Kidney (tissue), 14 donors: ENCODE results near the gene RRP12. TPM values are rescaled to one million over a fixed set of nuclear protein-coding genes. Genes with fewer than 3 reads are reported as not detected.

Experiments used
- DNase-seq, 5 donors: peaks; one replicate each; pipeline ENCODE4 v3.0.0-alpha.2; 2013 to 2020
- FAIRE-seq: peaks from 2 replicates; lab custom pipeline; 2012; peaks lifted over from hg19 to GRCh38; lab: Jason Lieb, UNC
- H3K27ac ChIP-seq, 2 donors: one replicate each; pipeline ENCODE4 v1.7.0; 2013; ENCODE audit warnings: low read depth in 2 of 2, low read length in 2 of 2, inconsistent platforms in 1 of 2
- H3K27me3 ChIP-seq: one replicate; pipeline ENCODE4 v1.7.1; 2013; ENCODE audit warnings: low read length, inconsistent platforms; ENCODE audit not compliant: control insufficient read depth, insufficient read depth
- H3K36me3 ChIP-seq, 3 donors: one replicate each; pipeline versions ENCODE4 v1.7.0 to v1.7.1; 2013; ENCODE audit warnings: low read length in 3 of 3, control low read depth in 1 of 3, inconsistent platforms in 1 of 3; ENCODE audit not compliant: insufficient read depth in 3 of 3, control insufficient read depth in 2 of 3
- H3K4me1 ChIP-seq, 3 donors: one replicate each; pipeline versions ENCODE4 v1.7.0 to v1.7.1; 2013; ENCODE audit warnings: low read length in 3 of 3, inconsistent platforms in 1 of 3, low read depth in 1 of 3; ENCODE audit not compliant: control insufficient read depth in 2 of 3, insufficient read depth in 2 of 3
- H3K4me3 ChIP-seq, 3 donors: one replicate each; pipeline versions ENCODE4 v1.7.0 to v1.8.1; 2013; ENCODE audit warnings: low read length in 3 of 3, control low read depth in 1 of 3, inconsistent platforms in 1 of 3
- H3K9ac ChIP-seq, 3 donors: one replicate each; pipeline versions ENCODE4 v1.7.0 to v1.7.1; 2013; ENCODE audit warnings: low read length in 3 of 3, control low read depth in 1 of 3, inconsistent platforms in 1 of 3
- H3K9me3 ChIP-seq, 3 donors: one replicate each; pipeline versions ENCODE4 v1.7.0 to v1.7.1; 2013; ENCODE audit warnings: low read length in 3 of 3, control low read depth in 1 of 3, inconsistent platforms in 1 of 3; ENCODE audit not compliant: control insufficient read depth in 2 of 3, insufficient read depth in 1 of 3
- intact Hi-C: fragments of 100-400 bp; cut with DNase I; formaldehyde crosslinking; loops from one replicate; pipeline ENCODE4 v1.11.1; 2022
- polyA plus RNA-seq: library from polyadenylated mRNA; stranded (reverse); fragments of 350-450 nt; fragmentation: Illumina TruSeq; extraction: RNeasy Lipid Tissue Mini Kit (QIAGEN cat#74804); gene quantifications from one replicate; pipeline ENCODE4 v1.2.3, GENCODE V29; 2014; ENCODE audit warnings: low read depth, low replicate concordance; ENCODE audit not compliant: insufficient read depth
- total RNA-seq: library from RNA; stranded (reverse); fragmentation: NEBNext Ultra II Directional; extraction: Animal tissue kit (Norgen Biotek cat#: 25700); gene quantifications from one replicate; pipeline ENCODE4 v1.2.1, GENCODE V29; 2021
- TF ChIP-seq, protein P1 (sequence below): IDR thresholded peaks from 3 replicates; pipeline ENCODE4 v1.5.1; 2012; ENCODE audit warnings: mild to moderate bottlenecking, moderate library complexity, borderline replicate concordance; ENCODE audit not compliant: insufficient read depth; ENCODE audit errors: extremely low read depth
- donor health status: control.
- donor health status: control.
- donor health status: control.
- donor health status: control.
- donor health status: control.
- donor health status: DM: yes; HTN: yes; CAD: no.
- donor health status: Normal renal cell carcinoma (clear cell type).

RRP12 gene
- total and polyA plus RNA-seq, 2 donors from 2014 or later, result 9.7 to 30.0 TPM

DNA sequence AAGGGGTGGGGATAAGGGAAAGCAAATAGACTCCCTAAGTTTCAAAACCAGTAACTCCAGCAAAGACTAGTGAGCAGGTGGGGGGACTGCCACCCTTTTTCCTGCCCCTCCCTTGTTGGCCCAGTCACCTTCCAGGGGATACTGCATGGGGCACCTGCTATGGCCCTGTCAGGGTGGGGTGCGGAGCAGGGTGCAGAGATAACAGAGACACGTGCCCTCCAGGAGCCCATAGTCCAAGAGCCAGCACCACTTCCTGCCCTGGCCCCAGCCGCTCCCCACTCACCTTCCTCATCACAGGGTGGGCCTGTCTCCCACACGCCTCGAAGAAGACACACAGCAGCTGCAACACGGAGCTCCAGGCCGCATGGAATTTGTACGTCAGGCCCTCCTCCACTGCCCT is 20.6 kb downstream of the RRP12 start:
- H3K9me3 ChIP-seq, result no peaks in the 10 kb centered on the region
- no peaks in the 10 kb centered on the region for H3K27me3 ChIP-seq
- peaks cover 0 to 8% (median 3%) of the 10 kb centered on the region in 3 donors for H3K36me3 ChIP-seq
- no peaks in the 10 kb centered on the region for H3K4me1 ChIP-seq
- FAIRE-seq (no peak), DNase-seq (no peak)
- H3K27ac ChIP-seq, result no peak overlapping the region
- no peak overlapping the region for H3K4me3 ChIP-seq
- TF ChIP-seq, protein P1, sequence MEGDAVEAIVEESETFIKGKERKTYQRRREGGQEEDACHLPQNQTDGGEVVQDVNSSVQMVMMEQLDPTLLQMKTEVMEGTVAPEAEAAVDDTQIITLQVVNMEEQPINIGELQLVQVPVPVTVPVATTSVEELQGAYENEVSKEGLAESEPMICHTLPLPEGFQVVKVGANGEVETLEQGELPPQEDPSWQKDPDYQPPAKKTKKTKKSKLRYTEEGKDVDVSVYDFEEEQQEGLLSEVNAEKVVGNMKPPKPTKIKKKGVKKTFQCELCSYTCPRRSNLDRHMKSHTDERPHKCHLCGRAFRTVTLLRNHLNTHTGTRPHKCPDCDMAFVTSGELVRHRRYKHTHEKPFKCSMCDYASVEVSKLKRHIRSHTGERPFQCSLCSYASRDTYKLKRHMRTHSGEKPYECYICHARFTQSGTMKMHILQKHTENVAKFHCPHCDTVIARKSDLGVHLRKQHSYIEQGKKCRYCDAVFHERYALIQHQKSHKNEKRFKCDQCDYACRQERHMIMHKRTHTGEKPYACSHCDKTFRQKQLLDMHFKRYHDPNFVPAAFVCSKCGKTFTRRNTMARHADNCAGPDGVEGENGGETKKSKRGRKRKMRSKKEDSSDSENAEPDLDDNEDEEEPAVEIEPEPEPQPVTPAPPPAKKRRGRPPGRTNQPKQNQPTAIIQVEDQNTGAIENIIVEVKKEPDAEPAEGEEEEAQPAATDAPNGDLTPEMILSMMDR, result no peak
- intact Hi-C loops, result no loop called here
- no peak overlapping the region for H3K9ac ChIP-seq

DNA sequence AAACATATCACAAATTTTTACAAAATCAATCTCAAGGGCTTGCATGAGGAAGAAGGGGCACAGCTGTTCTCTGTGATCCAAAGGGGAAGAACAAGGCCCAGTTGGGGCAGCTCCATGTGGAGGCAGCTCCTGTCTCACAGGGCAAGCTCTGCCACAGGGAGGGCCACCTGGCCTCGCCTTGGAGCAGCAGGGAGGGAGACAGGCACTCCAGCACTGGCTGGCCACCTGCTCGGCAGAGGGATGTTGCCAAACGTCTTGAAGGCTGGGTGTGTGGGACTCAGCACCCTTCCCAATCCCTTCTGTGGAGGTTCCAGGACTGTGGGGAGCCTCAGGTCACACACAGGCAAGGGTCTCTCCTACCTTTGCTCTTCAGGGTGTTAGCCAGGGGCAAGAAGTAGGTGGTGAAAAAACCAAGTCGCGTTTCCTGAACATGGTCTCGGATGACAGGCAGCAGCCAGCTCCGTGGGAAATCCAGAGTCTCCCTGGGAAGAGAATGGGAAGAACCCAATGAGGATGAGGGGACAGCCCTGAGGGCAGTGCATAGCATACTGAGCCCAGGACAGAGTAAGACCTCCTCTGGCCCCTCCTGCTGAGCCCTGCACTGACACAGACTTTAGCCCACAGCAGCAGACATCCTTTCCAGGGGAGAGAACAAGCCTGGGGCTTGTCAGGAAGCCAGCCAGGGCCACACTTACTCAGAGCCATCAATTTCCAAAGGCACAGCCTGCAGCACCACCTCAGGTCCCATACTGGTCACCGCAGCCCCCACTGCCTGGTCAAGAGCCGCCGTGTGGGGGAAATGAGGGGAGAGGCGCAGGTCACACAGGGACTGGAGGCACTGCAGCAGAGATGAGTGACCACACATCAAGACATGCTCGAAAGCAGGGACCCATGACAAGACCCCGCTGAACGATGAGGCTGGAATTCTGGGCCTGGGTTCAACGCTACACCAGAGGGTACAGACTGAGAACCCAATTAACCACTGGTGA is 21.9 kb downstream of the RRP12 start:
- Histone ChIP-seq H3K36me3 (peaks cover 0 to 5% (median 3%) of the 10 kb centered on the region in 3 donors), H3K4me1 (no peaks in the 10 kb centered on the region), H3K4me3 (no peak overlapping the region), H3K9ac (no peak overlapping the region), H3K27ac (no peak overlapping the region), H3K27me3 (no peaks in the 10 kb centered on the region), H3K9me3 (no peaks in the 10 kb centered on the region)
- FAIRE-seq (no peak), DNase-seq (no peak)
- intact Hi-C loops, result no loop called here
- TF ChIP-seq, protein P1, result no peak

DNA sequence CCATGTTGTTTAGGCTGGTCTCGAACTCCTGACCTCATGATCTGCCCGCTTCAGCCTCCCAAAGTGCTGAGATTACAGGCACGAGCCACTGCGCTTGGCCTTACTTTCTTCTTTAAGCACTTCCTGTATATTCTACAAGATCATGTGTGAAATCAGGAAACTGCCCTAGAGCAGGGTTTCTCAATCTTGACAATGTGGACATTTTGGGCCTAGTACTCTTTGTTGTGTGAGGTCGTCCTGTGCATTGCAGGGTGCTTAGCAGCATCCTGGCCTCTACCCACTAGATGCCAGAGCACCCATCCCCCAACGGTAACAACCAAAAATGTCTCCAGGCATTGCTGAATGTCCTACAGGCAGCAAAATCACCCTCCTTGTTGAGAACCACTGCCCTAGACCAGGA is 24.7 kb downstream of the RRP12 start:
- no peaks in the 10 kb centered on the region for H3K9me3 ChIP-seq
- FAIRE-seq (no peak), DNase-seq (no peak)
- no peak overlapping the region for H3K9ac ChIP-seq
- intact Hi-C loops, result no loop called here
- no peak overlapping the region for H3K4me3 ChIP-seq
- no peaks in the 10 kb centered on the region for H3K27me3 ChIP-seq
- no peak overlapping the region for H3K27ac ChIP-seq
- TF ChIP-seq, protein P1, result no peak
- peaks cover 3 to 17% (median 9%) of the 10 kb centered on the region in 3 donors for H3K36me3 ChIP-seq
- no peaks in the 10 kb centered on the region for H3K4me1 ChIP-seq
